ENCODE data around the gene PHACTR3. TPM values are rescaled to one million over a fixed set of nuclear protein-coding genes. Genes with fewer than 3 reads are reported as not detected.
A peak's percentile ranks its signal among the peaks of the same experiment; 100 is the strongest.

PHACTR3 gene
- total RNA-seq, 1 experiment from 2014 or later: 0.11 TPM

GRCh38 chr20:59597240-59597639, 7.1 kb upstream of the PHACTR3 start:
- no peaks in the 10 kb centered on the region for H3K4me1 Mint-ChIP-seq (ENCODE audit: low read depth, unreplicated experiment)
- H3K4me3 ChIP-seq (ENCODE audit: low read depth, low read length): no peak overlapping the region
- BruUV-seq (replicated peaks): no TSS peak
- ChIA-PET CTCF (interaction anchor here (0.6 to 1.3 kb wide), 5 partner anchors 19 to 156 kb away, joined by 3 to 4 read pairs (median 4); no protein-coding TSS in a partner anchor), POLR2A (no interaction called here)
- peaks cover 2% of the 10 kb centered on the region for H3K27me3 ChIP-seq (replicated peaks; ENCODE audit: control insufficient read depth, insufficient read depth, low read length)
- no peaks in the 10 kb centered on the region for H3K4me1 ChIP-seq
- H3K36me3 ChIP-seq (ENCODE audit: control insufficient read depth, insufficient read depth, low read length): no peaks in the 10 kb centered on the region
- peaks cover 54% of the 10 kb centered on the region for H3K27me3 Mint-ChIP-seq (ENCODE audit: insufficient read depth, unreplicated experiment)
- no peaks in the 10 kb centered on the region for H3K9me3 Mint-ChIP-seq (ENCODE audit: unreplicated experiment)
- no peaks in the 10 kb centered on the region for H3K9me3 ChIP-seq
- H3K4me3 Mint-ChIP-seq (ENCODE audit: unreplicated experiment): no peak overlapping the region
- TF ChIP-seq CTCF (IDR thresholded peaks at IDR 0.05; ENCODE audit: insufficient read depth in 1 of 2, low read depth in 1 of 2, low read length in 1 of 2, severe bottlenecking in 1 of 2, unreplicated experiment in 1 of 2): no peak
- H3K27ac Mint-ChIP-seq (ENCODE audit: unreplicated experiment): no peak overlapping the region
- intact Hi-C loops (cut with micrococcal nuclease; ENCODE audit: unreplicated experiment): no loop called here
- DNase-seq: no peak
- H3K36me3 Mint-ChIP-seq (ENCODE audit: insufficient read depth, unreplicated experiment): no peaks in the 10 kb centered on the region

GRCh38 chr20:59598625-59599310, 5.6 kb upstream of the PHACTR3 start:
- no peak overlapping the region for H3K4me3 ChIP-seq (ENCODE audit: low read depth, low read length)
- peak; percentile 99 for TF ChIP-seq CTCF (IDR thresholded peaks at IDR 0.05; ENCODE audit: insufficient read depth in 1 of 2, low read depth in 1 of 2, low read length in 1 of 2, severe bottlenecking in 1 of 2, unreplicated experiment in 1 of 2)
- no peaks in the 10 kb centered on the region for H3K9me3 Mint-ChIP-seq (ENCODE audit: unreplicated experiment)
- DNase-seq: peak in 1 of 2 experiments; percentile 79
- no peaks in the 10 kb centered on the region for H3K9me3 ChIP-seq
- H3K4me3 Mint-ChIP-seq (ENCODE audit: unreplicated experiment): no peak overlapping the region
- no peaks in the 10 kb centered on the region for H3K36me3 ChIP-seq (ENCODE audit: control insufficient read depth, insufficient read depth, low read length)
- ChIA-PET CTCF (interaction anchor here (0.8 to 1.7 kb wide), 4 partner anchors 28 to 154 kb away, joined by 3 to 6 read pairs (median 3); no protein-coding TSS in a partner anchor), POLR2A (no interaction called here)
- intact Hi-C loops (cut with micrococcal nuclease; ENCODE audit: unreplicated experiment): loop anchor here (1.0 kb wide), 1 partner anchor 153 kb away; no protein-coding TSS in a partner anchor
- H3K27ac Mint-ChIP-seq (ENCODE audit: unreplicated experiment): no peak overlapping the region
- H3K4me1 Mint-ChIP-seq (ENCODE audit: low read depth, unreplicated experiment): no peaks in the 10 kb centered on the region
- H3K27me3 ChIP-seq (replicated peaks; ENCODE audit: control insufficient read depth, insufficient read depth, low read length): peaks cover 8% of the 10 kb centered on the region
- BruUV-seq (replicated peaks): no TSS peak
- peaks cover 55% of the 10 kb centered on the region for H3K27me3 Mint-ChIP-seq (ENCODE audit: insufficient read depth, unreplicated experiment)
- H3K36me3 Mint-ChIP-seq (ENCODE audit: insufficient read depth, unreplicated experiment): no peaks in the 10 kb centered on the region
- no peaks in the 10 kb centered on the region for H3K4me1 ChIP-seq

GRCh38 chr20:59599941-59600340, 4.4 kb upstream of the PHACTR3 start:
- BruUV-seq (replicated peaks): no TSS peak
- Mint-ChIP-seq H3K27ac (ENCODE audit: unreplicated experiment) (no peak overlapping the region), H3K4me1 (ENCODE audit: low read depth, unreplicated experiment) (no peaks in the 10 kb centered on the region), H3K36me3 (ENCODE audit: insufficient read depth, unreplicated experiment) (no peaks in the 10 kb centered on the region), H3K9me3 (ENCODE audit: unreplicated experiment) (no peaks in the 10 kb centered on the region), H3K27me3 (ENCODE audit: insufficient read depth, unreplicated experiment) (peaks cover 44% of the 10 kb centered on the region), H3K4me3 (ENCODE audit: unreplicated experiment) (no peak overlapping the region)
- CTCF ChIA-PET: no interaction called here
- H3K27me3 ChIP-seq (replicated peaks; ENCODE audit: control insufficient read depth, insufficient read depth, low read length): peaks cover 8% of the 10 kb centered on the region
- intact Hi-C loops (cut with micrococcal nuclease; ENCODE audit: unreplicated experiment): no loop called here
- POLR2A ChIA-PET: interaction anchor here (0.6 kb wide), 1 partner anchor 846 kb away, joined by 3 read pairs; no protein-coding TSS in a partner anchor
- no peak overlapping the region for H3K4me3 ChIP-seq (ENCODE audit: low read depth, low read length)
- no peaks in the 10 kb centered on the region for H3K9me3 ChIP-seq
- no peak for TF ChIP-seq CTCF (IDR thresholded peaks at IDR 0.05; ENCODE audit: insufficient read depth in 1 of 2, low read depth in 1 of 2, low read length in 1 of 2, severe bottlenecking in 1 of 2, unreplicated experiment in 1 of 2)
- H3K4me1 ChIP-seq: no peaks in the 10 kb centered on the region
- DNase-seq: no peak
- no peaks in the 10 kb centered on the region for H3K36me3 ChIP-seq (ENCODE audit: control insufficient read depth, insufficient read depth, low read length)
